HEK293 (cell line): Measurements from ENCODE around the gene SRRM2.

Experiments used
- GLI2 ChIP-seq: fragments of 450-650 bp; formaldehyde crosslinking; IDR thresholded peaks from 2 replicates; pipeline ENCODE4; 2017; ENCODE audit warnings: missing biosample characterization, missing genetic modification characterization, low read depth, borderline replicate concordance
- HIC1 ChIP-seq: fragments of 450-650 bp; formaldehyde crosslinking; IDR thresholded peaks from 2 replicates; pipeline ENCODE4 v1.5.1; 2016; ENCODE audit warnings: missing biosample characterization, missing genetic modification characterization
- PRDM4 ChIP-seq: fragments of 450-650 bp; formaldehyde crosslinking; IDR thresholded peaks from 2 replicates; pipeline ENCODE4 v1.5.1; 2017; ENCODE audit warnings: missing biosample characterization, missing genetic modification characterization
- YY1 ChIP-seq: fragments of 450-650 bp; formaldehyde crosslinking; IDR thresholded peaks from 2 replicates; pipeline ENCODE4 v1.5.1; 2018; ENCODE audit warnings: missing biosample characterization, missing genetic modification characterization
- ZBTB1 ChIP-seq: fragments of 450-650 bp; formaldehyde crosslinking; IDR thresholded peaks from 2 replicates; pipeline ENCODE4 v1.5.1; 2016; ENCODE audit warnings: missing biosample characterization, missing genetic modification characterization
- ZBTB7A ChIP-seq: fragments of 450-650 bp; formaldehyde crosslinking; IDR thresholded peaks from 2 replicates; pipeline ENCODE4 v1.5.1; 2016; ENCODE audit warnings: low read depth, missing biosample characterization, missing genetic modification characterization
- ZFHX2 ChIP-seq: fragments of 450-650 bp; formaldehyde crosslinking; conservative IDR thresholded peaks from 2 replicates; pipeline ENCODE4 v1.5.1; 2016; ENCODE audit warnings: missing biosample characterization, missing genetic modification characterization
- ZIC2 ChIP-seq: fragments of 450-650 bp; formaldehyde crosslinking; IDR thresholded peaks from 2 replicates; pipeline ENCODE4 v1.5.1; 2016; ENCODE audit warnings: missing biosample characterization, missing genetic modification characterization
- ZNF10 ChIP-seq: fragments of 450-650 bp; formaldehyde crosslinking; IDR thresholded peaks from 2 replicates; pipeline ENCODE4 v1.5.1; 2017; ENCODE audit warnings: missing biosample characterization, missing genetic modification characterization
- ZNF114 ChIP-seq: fragments of 450-650 bp; formaldehyde crosslinking; IDR thresholded peaks from 2 replicates; pipeline ENCODE4 v1.5.0; 2017; ENCODE audit warnings: missing biosample characterization, missing genetic modification characterization
- ZNF146 ChIP-seq: fragments of 450-650 bp; formaldehyde crosslinking; IDR thresholded peaks from 2 replicates; pipeline ENCODE4 v1.5.1; 2016; ENCODE audit warnings: missing biosample characterization, missing genetic modification characterization
- ZNF155 ChIP-seq: fragments of 450-650 bp; formaldehyde crosslinking; IDR thresholded peaks from 2 replicates; pipeline ENCODE4 v1.5.1; 2016; ENCODE audit warnings: missing biosample characterization, missing genetic modification characterization
- ZNF16 ChIP-seq: fragments of 450-650 bp; formaldehyde crosslinking; IDR thresholded peaks from 2 replicates; pipeline ENCODE4 v1.5.1; 2016; ENCODE audit warnings: low read depth, missing biosample characterization, missing genetic modification characterization
- ZNF19 ChIP-seq: fragments of 450-650 bp; formaldehyde crosslinking; IDR thresholded peaks from 2 replicates; pipeline ENCODE4; 2016; ENCODE audit warnings: missing biosample characterization, missing genetic modification characterization, low read depth
- ZNF2 ChIP-seq: fragments of 450-650 bp; formaldehyde crosslinking; IDR thresholded peaks from 2 replicates; pipeline ENCODE4 v1.5.1; 2016; ENCODE audit warnings: missing biosample characterization, missing genetic modification characterization
- ZNF223 ChIP-seq: fragments of 450-650 bp; formaldehyde crosslinking; IDR thresholded peaks from 2 replicates; pipeline ENCODE4 v1.5.1; 2016; ENCODE audit warnings: missing biosample characterization, missing genetic modification characterization
- ZNF24 ChIP-seq: fragments of 450-650 bp; formaldehyde crosslinking; IDR thresholded peaks from 2 replicates; pipeline ENCODE4 v1.5.1; 2016; ENCODE audit warnings: missing biosample characterization, missing genetic modification characterization
- ZNF248 ChIP-seq: fragments of 450-650 bp; formaldehyde crosslinking; IDR thresholded peaks from 2 replicates; pipeline ENCODE4 v1.5.1; 2017; ENCODE audit warnings: missing biosample characterization, missing genetic modification characterization
- ZNF274 ChIP-seq, 2 experiments: fragments of 200-500 bp in 1 of 2; fragments of 450-650 bp in 1 of 2; sonication (Bioruptor generic) in 1 of 2; formaldehyde crosslinking in 1 of 2; IDR thresholded peaks; 2 replicates each; pipeline versions ENCODE4 v1.5.1 to v1.6.1; 2014 to 2016; ENCODE audit warnings: borderline replicate concordance in 1 of 2, inconsistent platforms in 1 of 2, low read length in 1 of 2, missing biosample characterization in 1 of 2, missing genetic modification characterization in 1 of 2
- ZNF350 ChIP-seq: fragments of 450-650 bp; formaldehyde crosslinking; IDR thresholded peaks from 2 replicates; pipeline ENCODE4 v1.5.0; 2017; ENCODE audit warnings: missing biosample characterization, mild to moderate bottlenecking, missing genetic modification characterization
- ZNF366 ChIP-seq: fragments of 450-650 bp; formaldehyde crosslinking; conservative IDR thresholded peaks from 2 replicates; pipeline ENCODE4 v1.5.1; 2016; ENCODE audit warnings: missing biosample characterization, missing genetic modification characterization
- ZNF426 ChIP-seq: fragments of 450-650 bp; formaldehyde crosslinking; IDR thresholded peaks from 2 replicates; pipeline ENCODE4 v1.5.1; 2017; ENCODE audit warnings: missing biosample characterization, missing genetic modification characterization, mild to moderate bottlenecking, inconsistent platforms, moderate library complexity
- ZNF488 ChIP-seq: fragments of 450-650 bp; formaldehyde crosslinking; IDR thresholded peaks from 2 replicates; pipeline ENCODE4 v1.5.1; 2016; ENCODE audit warnings: missing biosample characterization, missing genetic modification characterization
- ZNF549 ChIP-seq: fragments of 450-650 bp; IDR thresholded peaks from 2 replicates; pipeline ENCODE4 v1.5.1; 2018; ENCODE audit warnings: missing biosample characterization, missing genetic modification characterization, mild to moderate bottlenecking, inconsistent platforms, moderate library complexity
- ZNF561 ChIP-seq: fragments of 450-650 bp; IDR thresholded peaks from 2 replicates; pipeline ENCODE4 v1.5.1; 2018; ENCODE audit warnings: missing biosample characterization, missing genetic modification characterization, borderline replicate concordance
- ZNF600 ChIP-seq: fragments of 450-650 bp; formaldehyde crosslinking; IDR thresholded peaks from 2 replicates; pipeline ENCODE4 v1.5.1; 2016; ENCODE audit warnings: missing biosample characterization, missing genetic modification characterization
- ZNF664 ChIP-seq: fragments of 450-650 bp; formaldehyde crosslinking; IDR thresholded peaks from 2 replicates; pipeline ENCODE4 v1.5.1; 2016; ENCODE audit warnings: missing biosample characterization, missing genetic modification characterization
- ZNF677 ChIP-seq: fragments of 450-650 bp; IDR thresholded peaks from 2 replicates; pipeline ENCODE4 v1.5.0; 2018; ENCODE audit warnings: missing biosample characterization, mild to moderate bottlenecking, missing genetic modification characterization, moderate library complexity
- ZNF704 ChIP-seq: fragments of 450-650 bp; formaldehyde crosslinking; IDR thresholded peaks from 2 replicates; pipeline ENCODE4 v1.5.1; 2016; ENCODE audit warnings: missing biosample characterization, missing genetic modification characterization
- ZNF776 ChIP-seq: fragments of 450-650 bp; formaldehyde crosslinking; IDR thresholded peaks from 2 replicates; pipeline ENCODE4 v1.5.0; 2017; ENCODE audit warnings: missing biosample characterization, missing genetic modification characterization, borderline replicate concordance
- ZSCAN5A ChIP-seq: fragments of 450-650 bp; formaldehyde crosslinking; IDR thresholded peaks from 2 replicates; pipeline ENCODE4 v1.5.1; 2016; ENCODE audit warnings: missing biosample characterization, missing genetic modification characterization
- ZXDB ChIP-seq: fragments of 450-650 bp; formaldehyde crosslinking; IDR thresholded peaks from 2 replicates; pipeline ENCODE4 v1.5.1; 2016; ENCODE audit warnings: missing biosample characterization, missing genetic modification characterization

Gene SRRM2

GRCh38 chr16:2752850-2753732, 653 bp downstream of the SRRM2 start (continued):
- TF ChIP-seq ZXDB (peak; percentile 70), ZNF248 (tag by site-specific recombination) (no peak), ZNF274 (IDR thresholded peaks at IDR 0.05; ENCODE audit: low read length) (no peak), ZNF274 (tag by site-specific recombination; IDR thresholded peaks at IDR 0.05; ENCODE audit: borderline replicate concordance) (no peak), ZNF114 (tag by site-specific recombination) (no peak), ZNF488 (tag by site-specific recombination) (no peak), ZNF664 (tag by site-specific recombination) (no peak), PRDM4 (peak; percentile 17; the same call in 1 of the 2 replicates), ZSCAN5A (tag by site-specific recombination) (peak; percentile 70; the same call in 1 of the 2 replicates), ZNF426 (tag by site-specific recombination) (0 out of 2 replicates have a peak, but pooled peaks have one; percentile 10), ZNF600 (tag by site-specific recombination) (no peak), ZNF677 (no peak; the same call in 1 of the 2 replicates), ZNF549 (no peak), ZIC2 (tag by site-specific recombination) (peak; percentile 32; the same call in 1 of the 2 replicates), ZNF16 (no peak), ZNF223 (tag by site-specific recombination) (no peak), HIC1 (no peak), GLI2 (tag by site-specific recombination) (no peak), ZBTB7A (tag by site-specific recombination) (0 out of 2 replicates have a peak, but pooled peaks have one; percentile 36), ZNF2 (tag by site-specific recombination) (no peak), ZNF561 (tag by site-specific recombination) (0 out of 2 replicates have a peak, but pooled peaks have one; percentile 41), ZNF366 (tag by site-specific recombination) (no peak), ZNF24 (tag by site-specific recombination) (0 out of 2 replicates have a peak, but pooled peaks have one; percentile 34), ZNF10 (tag by site-specific recombination) (no peak), ZNF704 (tag by site-specific recombination) (no peak), ZNF776 (tag by site-specific recombination) (no peak), ZFHX2 (tag by site-specific recombination) (no peak), ZNF146 (0 out of 2 replicates have a peak, but pooled peaks have one; percentile 3), ZBTB1 (tag by site-specific recombination) (no peak), ZNF350 (tag by site-specific recombination) (no peak), YY1 (tag by site-specific recombination) (no peak), ZNF155 (tag by site-specific recombination) (no peak), ZNF19 (tag by site-specific recombination) (no peak)
